ENCODE data around the gene CRK.
A peak's percentile ranks its signal among the peaks of the same experiment; 100 is the strongest.
"Not testable (repeated sequence)": the region's sequence is repeated elsewhere in the genome, so short reads cannot be mapped to it uniquely, and the experiment has no call there.

Gene CRK

DNA sequence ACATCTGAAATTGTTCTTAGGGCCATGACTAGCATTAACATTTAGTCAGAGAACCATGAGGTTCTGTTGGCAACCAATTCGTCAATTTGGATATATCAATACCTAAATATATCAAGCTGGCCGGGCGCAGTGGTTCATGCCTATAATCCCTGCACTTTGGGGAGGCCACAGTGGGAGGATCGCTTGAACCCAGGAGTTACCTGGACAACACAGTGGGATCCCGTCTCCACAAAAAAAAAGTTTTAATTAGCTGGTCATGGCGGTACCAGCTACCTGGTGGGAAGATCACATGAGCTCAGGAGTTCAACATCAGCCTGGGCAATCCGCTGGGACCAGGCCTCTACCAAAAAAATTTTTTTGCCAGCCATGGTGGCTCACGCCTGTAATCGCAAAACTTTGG is 64.5 kb downstream of the CRK start:
- Histone ChIP-seq H3K4me1 (ENCODE audit: low read length) (peaks cover 55% of the 10 kb centered on the region), H3K4me2 (ENCODE audit: low read depth, low read length) (peak overlapping the region; percentile 48)

DNA sequence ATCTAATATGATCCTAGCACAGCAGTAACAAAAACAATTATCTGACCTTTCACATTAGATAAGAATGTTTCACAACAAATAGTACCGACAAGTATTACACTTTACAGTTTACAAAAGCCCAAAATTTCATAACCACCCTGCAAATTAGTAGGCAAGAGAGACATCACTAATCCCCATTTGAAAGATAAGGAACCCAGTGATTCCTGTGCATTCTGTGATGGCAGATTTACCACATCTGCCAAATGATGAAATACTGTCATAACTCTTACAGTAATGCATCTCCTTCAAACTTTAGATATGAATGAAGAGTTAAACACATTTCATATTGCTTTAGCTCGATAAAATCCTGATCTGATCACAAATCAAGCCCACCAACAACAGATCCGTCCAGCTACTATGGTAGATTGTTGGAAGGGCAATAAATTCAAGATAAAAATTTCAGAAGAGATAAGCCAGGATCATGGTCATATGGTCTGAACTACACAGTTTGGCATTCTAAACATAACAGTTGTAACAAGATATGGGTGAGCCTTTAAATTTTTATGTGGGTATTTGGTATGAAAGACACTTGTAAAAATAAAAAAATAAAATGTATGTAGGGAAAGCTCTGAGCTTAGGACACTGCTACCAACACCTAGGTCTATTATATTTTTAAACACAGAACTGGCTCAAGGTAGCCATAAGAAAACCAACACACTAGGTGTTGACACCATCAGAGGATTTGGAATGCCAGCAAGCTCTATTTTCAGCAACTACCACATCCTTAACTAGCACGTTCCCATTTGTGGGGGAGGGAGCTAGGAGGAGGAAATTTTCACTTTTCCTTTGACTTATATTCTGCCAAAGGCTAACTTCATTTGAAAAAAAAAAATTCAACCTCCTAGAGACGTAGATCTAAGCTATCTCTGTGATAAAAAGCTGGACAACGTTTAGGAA is 65.3 kb downstream of the CRK start:
- Histone ChIP-seq H3K4me2 (ENCODE audit: low read depth, low read length) (peak overlapping the region; percentile 48), H3K4me3 (ENCODE audit: low read length) (no peak overlapping the region), H3K4me1 (ENCODE audit: low read length) (peaks cover 58% of the 10 kb centered on the region), H3F3A (ENCODE audit: insufficient read depth, low read length) (peaks cover 25% of the 10 kb centered on the region), H3K9me2 (replicated peaks; ENCODE audit: insufficient read depth, low read length) (no peaks in the 10 kb centered on the region), H2AFZ (ENCODE audit: low read length) (no peak overlapping the region), H4K20me1 (ENCODE audit: insufficient read depth, low read length) (peaks cover 92% of the 10 kb centered on the region), H3K27ac (ENCODE audit: low read length) (no peak overlapping the region; the same call in 1 of the 2 replicates), H3K27me3 (replicated peaks; ENCODE audit: insufficient read depth, low read length) (no peaks in the 10 kb centered on the region), H3K9ac (ENCODE audit: low read length) (no peak overlapping the region), H3K36me3 (replicated peaks; ENCODE audit: insufficient read depth, low read length) (no peaks in the 10 kb centered on the region), H3K79me2 (ENCODE audit: low read length) (peaks cover 100% of the 10 kb centered on the region), H3K9me3 (replicated peaks; ENCODE audit: insufficient read depth, low read length) (no peaks in the 10 kb centered on the region)
- TF ChIP-seq EZH2 (optimal IDR thresholded peaks at IDR 0.05; ENCODE audit: low read depth, low read length) (no peak), EZH2phosphoT487 (IDR thresholded peaks at IDR 0.05; ENCODE audit: low read length) (no peak)
- TF ChIP-seq, protein P1, sequence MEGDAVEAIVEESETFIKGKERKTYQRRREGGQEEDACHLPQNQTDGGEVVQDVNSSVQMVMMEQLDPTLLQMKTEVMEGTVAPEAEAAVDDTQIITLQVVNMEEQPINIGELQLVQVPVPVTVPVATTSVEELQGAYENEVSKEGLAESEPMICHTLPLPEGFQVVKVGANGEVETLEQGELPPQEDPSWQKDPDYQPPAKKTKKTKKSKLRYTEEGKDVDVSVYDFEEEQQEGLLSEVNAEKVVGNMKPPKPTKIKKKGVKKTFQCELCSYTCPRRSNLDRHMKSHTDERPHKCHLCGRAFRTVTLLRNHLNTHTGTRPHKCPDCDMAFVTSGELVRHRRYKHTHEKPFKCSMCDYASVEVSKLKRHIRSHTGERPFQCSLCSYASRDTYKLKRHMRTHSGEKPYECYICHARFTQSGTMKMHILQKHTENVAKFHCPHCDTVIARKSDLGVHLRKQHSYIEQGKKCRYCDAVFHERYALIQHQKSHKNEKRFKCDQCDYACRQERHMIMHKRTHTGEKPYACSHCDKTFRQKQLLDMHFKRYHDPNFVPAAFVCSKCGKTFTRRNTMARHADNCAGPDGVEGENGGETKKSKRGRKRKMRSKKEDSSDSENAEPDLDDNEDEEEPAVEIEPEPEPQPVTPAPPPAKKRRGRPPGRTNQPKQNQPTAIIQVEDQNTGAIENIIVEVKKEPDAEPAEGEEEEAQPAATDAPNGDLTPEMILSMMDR (IDR thresholded peaks at IDR 0.05; ENCODE audit: low read length): no peak
- no peak for DNase-seq

More for the DNA sequence above, 64.5 kb downstream of the CRK start:
- no peaks in the 10 kb centered on the region for H3K9me2 ChIP-seq (replicated peaks; ENCODE audit: insufficient read depth, low read length)
- H3K4me3 ChIP-seq (ENCODE audit: low read length): no peak overlapping the region
- no peaks in the 10 kb centered on the region for H3K9me3 ChIP-seq (replicated peaks; ENCODE audit: insufficient read depth, low read length)
- no peaks in the 10 kb centered on the region for H3K36me3 ChIP-seq (replicated peaks; ENCODE audit: insufficient read depth, low read length)
- peaks cover 26% of the 10 kb centered on the region for H3F3A ChIP-seq (ENCODE audit: insufficient read depth, low read length)
- peaks cover 100% of the 10 kb centered on the region for H3K79me2 ChIP-seq (ENCODE audit: low read length)
- no peak for TF ChIP-seq EZH2phosphoT487 (IDR thresholded peaks at IDR 0.05; ENCODE audit: low read length)
- TF ChIP-seq EZH2 (optimal IDR thresholded peaks at IDR 0.05; ENCODE audit: low read depth, low read length): no peak
- TF ChIP-seq, protein P1 (IDR thresholded peaks at IDR 0.05; ENCODE audit: low read length): no peak
- no peak overlapping the region for H2AFZ ChIP-seq (ENCODE audit: low read length)
- DNase-seq: no peak
- H4K20me1 ChIP-seq (ENCODE audit: insufficient read depth, low read length): peaks cover 91% of the 10 kb centered on the region
- no peak overlapping the region for H3K27ac ChIP-seq (ENCODE audit: low read length)
- H3K9ac ChIP-seq (ENCODE audit: low read length): no peak overlapping the region
- no peaks in the 10 kb centered on the region for H3K27me3 ChIP-seq (replicated peaks; ENCODE audit: insufficient read depth, low read length)

DNA sequence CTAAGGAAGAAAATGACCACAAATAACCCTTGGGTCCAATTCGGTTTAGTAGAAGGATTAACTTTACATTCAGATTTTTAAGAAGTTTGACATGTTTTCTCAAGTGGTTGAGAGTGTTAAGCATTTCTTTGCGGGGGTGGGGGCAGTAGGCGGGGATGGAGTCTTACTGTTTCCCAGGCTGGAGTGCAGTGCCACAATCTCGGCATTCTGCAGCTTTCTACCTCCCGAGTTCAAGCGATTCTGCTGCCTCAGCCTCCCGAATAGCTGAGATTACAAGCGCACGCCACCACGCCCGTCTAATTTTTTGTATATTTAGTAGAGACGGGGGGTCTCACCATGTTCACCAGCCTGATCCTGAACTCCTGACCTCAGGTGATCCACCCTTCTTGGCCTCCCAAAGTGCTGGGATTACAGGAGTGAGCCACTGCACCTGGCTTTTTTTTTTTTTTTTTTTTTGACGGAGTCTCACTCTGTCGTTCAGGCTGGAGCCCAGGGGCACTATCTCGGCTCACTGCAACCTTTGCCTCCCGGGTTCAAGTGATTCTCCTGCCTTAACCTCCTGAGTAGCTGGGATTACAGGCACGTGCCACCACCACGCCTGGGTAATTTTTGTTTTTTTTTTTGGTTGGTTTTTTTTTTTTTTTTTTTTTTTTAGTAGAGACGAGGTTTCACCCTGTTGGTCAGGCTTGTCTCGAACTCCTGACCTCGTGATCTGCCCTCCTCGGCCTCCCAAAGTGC is 68.4 kb downstream of the CRK start:
- not testable (repeated sequence) for H3K36me3 ChIP-seq (replicated peaks; ENCODE audit: insufficient read depth, low read length); H3K9me3 ChIP-seq (replicated peaks; ENCODE audit: insufficient read depth, low read length); H3K9ac ChIP-seq (ENCODE audit: low read length); H3K4me2 ChIP-seq (ENCODE audit: low read depth, low read length); H2AFZ ChIP-seq (ENCODE audit: low read length); H3K27ac ChIP-seq (ENCODE audit: low read length); H3K4me3 ChIP-seq (ENCODE audit: low read length); H3F3A ChIP-seq (ENCODE audit: insufficient read depth, low read length); H3K27me3 ChIP-seq (replicated peaks; ENCODE audit: insufficient read depth, low read length); DNase-seq; H3K9me2 ChIP-seq (replicated peaks; ENCODE audit: insufficient read depth, low read length)
- Histone ChIP-seq H3K4me1 (ENCODE audit: low read length) (peaks cover 43% of the 10 kb centered on the region), H3K79me2 (ENCODE audit: low read length) (peaks cover 100% of the 10 kb centered on the region), H4K20me1 (ENCODE audit: insufficient read depth, low read length) (peaks cover 95% of the 10 kb centered on the region)

DNA sequence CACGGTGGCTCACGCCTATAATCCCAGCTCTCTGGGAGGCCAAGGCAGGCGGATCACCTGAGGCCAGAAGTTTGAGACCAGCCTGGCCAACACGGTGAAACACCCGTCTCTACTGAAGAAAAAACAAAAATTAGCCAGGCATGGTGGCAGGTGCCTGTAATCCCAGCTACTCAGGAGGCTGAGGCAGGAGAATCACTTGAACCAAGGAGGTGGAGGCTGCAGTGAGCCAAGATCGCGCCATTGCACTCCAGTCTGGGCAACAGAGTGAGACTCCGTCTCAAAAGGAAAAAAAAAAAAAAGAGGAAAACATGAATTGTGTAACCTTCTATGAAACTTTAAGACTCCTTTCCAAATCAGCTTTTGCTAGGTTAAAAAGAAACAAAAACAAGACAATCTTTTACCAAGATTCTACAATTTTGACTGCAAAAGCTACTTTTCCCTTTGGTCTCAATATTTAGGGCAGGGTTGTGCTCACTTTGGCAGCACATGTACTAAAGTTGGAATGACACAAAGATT is 69.3 kb downstream of the CRK start:
- not testable (repeated sequence) for H3K4me2 ChIP-seq (ENCODE audit: low read depth, low read length); H3K9me2 ChIP-seq (replicated peaks; ENCODE audit: insufficient read depth, low read length); H3K27ac ChIP-seq (ENCODE audit: low read length); H2AFZ ChIP-seq (ENCODE audit: low read length); H3K27me3 ChIP-seq (replicated peaks; ENCODE audit: insufficient read depth, low read length); H3K36me3 ChIP-seq (replicated peaks; ENCODE audit: insufficient read depth, low read length); H3F3A ChIP-seq (ENCODE audit: insufficient read depth, low read length); H3K9ac ChIP-seq (ENCODE audit: low read length); H3K9me3 ChIP-seq (replicated peaks; ENCODE audit: insufficient read depth, low read length); H3K4me3 ChIP-seq (ENCODE audit: low read length); DNase-seq
- peaks cover 100% of the 10 kb centered on the region for H3K79me2 ChIP-seq (ENCODE audit: low read length)
- H4K20me1 ChIP-seq (ENCODE audit: insufficient read depth, low read length): peaks cover 90% of the 10 kb centered on the region
- H3K4me1 ChIP-seq (ENCODE audit: low read length): peaks cover 35% of the 10 kb centered on the region

Data from MM.1S (cell line).